Measurements from ENCODE around the gene CLEC16A. TPM values are rescaled to one million over a fixed set of nuclear protein-coding genes. Genes with fewer than 3 reads are reported as not detected.

Gene CLEC16A
- total RNA-seq, 1 donor from 2014 or later: 38.8 TPM

DNA sequence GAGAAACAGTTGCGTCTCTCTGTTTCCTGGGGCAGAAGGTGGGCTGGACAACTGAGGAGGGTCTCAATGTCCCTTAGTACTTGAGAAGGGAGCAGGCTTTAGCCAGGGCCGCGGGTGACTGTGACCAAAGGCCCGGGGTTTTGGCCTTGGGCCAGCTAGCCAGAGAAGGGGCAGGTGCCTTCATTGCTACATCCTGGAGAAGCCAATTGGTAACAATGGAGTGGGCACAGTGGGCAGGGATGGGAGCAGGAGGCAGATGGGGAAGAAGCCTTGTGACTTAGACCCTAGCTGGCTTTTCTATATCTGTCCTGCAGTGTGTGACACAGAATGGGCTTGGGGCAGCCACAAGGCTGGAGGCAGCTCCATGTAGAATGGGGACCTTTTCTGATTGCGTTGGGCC is 46.0 kb downstream of the CLEC16A start:
- no peak for DNase-seq (ENCODE audit: low spot score)

GRCh38 chr16:10992112-10992511 is 47.7 kb downstream of the CLEC16A start:
- no peak for DNase-seq (ENCODE audit: low spot score)

- no peak for DNase-seq (ENCODE audit: low spot score)
Measured at GRCh38 chr16:10992797-10993196, 48.4 kb downstream of the CLEC16A start.

- DNase-seq (ENCODE audit: low spot score): no peak
Measured at GRCh38 chr16:10993649-10994048, 49.3 kb downstream of the CLEC16A start.

DNA sequence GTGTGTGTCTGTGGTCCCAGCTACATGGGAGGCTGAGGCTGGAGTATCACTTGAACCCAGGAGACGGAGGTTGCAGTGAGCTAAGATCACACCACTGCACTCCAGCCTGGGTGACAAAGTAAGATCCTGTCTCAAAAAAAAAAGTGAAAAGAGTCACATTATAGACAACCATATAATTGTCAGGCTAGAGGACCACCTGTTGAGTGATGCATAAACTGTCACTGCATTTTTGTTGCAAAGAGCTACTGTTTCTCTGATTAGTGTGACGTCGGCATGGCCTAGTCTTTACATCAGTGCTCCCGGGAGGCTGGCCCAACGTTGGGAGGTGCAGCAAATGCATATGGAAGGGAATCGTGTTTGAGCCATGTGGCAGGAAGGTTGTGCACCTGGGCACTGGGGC is 50.2 kb downstream of the CLEC16A start:
- no peak for DNase-seq (ENCODE audit: low spot score)

DNA sequence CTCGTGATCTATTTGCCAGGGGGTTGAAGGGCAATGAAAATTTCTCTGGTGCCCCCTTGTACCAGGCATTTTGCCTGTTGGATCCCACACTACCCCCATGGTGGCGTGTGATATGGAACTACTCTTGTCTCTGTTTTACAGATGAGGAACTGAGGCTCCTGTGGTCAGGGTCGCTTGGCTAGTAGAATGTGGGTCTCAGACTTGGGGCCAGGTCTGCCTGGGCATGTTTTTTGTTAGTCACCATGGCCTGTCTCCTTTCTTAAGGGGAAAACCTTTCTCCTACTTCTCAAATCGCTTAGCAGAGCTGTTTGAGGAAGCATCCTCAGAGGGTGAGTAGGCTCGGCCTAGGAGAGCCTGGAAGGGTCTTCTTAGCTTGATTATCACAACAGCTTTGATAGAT is 51.2 kb downstream of the CLEC16A start:
- no peak for DNase-seq (ENCODE audit: low spot score)

DNA sequence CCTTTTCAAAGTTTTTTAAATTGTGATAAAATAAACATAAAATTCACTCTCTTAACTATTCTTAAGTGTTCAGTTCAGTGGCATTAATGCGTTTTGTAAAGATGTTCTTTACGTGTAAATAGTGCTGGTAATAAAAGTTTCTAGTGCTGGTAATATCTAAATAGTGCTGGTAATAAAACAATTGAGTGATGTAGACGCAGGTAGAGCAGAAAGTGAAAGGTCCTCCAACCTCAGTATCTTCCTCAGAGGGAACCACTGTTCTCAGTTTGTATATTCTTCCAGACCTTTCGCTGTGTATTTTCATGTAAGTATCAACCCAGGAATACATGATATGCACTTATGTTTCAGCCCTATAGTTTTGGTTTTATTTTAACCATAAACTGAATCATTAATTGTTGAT is 53.1 kb downstream of the CLEC16A start:
- DNase-seq (ENCODE audit: low spot score): no peak

GRCh38 chr16:10999300-10999699 is 54.9 kb downstream of the CLEC16A start:
- DNase-seq (ENCODE audit: low spot score): no peak

DNA sequence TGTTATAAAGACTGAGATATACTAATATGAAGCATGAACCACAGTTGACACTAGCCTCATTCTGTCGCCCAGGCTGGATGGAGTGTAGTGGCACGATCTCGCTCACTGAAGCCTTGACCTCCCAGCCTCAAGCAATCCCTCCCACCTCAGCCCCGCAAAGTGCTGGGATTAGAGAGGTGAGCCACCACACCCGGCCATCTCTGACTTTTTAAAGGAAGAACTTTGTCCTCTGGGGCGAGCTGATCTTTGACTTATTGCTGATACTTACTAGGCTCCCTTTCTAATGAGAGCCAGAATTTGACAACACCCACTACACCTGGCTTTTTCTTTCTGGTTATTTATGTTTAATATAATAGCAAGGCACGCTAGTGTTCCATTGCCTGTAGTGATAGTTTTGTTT is 57.2 kb downstream of the CLEC16A start:
- no peak for DNase-seq (ENCODE audit: low spot score)

DNA sequence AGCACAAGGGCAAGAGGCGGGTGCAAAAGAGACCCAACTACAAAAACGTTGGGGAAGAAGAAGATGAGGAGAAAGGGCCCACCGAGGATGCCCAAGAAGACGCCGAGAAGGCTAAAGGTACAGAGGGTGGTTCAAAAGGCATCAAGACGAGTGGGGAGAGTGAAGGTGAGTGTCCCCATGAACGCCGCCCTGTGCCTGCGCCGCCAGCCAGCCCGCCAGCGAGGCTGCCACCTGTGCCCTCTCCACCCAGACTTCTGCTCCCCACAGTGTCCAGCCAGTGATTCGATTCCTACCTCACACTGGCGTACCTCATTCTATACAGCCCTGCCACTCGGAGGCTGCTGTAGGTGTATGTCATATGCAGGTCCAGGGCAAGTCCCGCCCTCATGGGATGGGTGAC is 58.8 kb downstream of the CLEC16A start:
- DNase-seq (ENCODE audit: low spot score): no peak

DNA sequence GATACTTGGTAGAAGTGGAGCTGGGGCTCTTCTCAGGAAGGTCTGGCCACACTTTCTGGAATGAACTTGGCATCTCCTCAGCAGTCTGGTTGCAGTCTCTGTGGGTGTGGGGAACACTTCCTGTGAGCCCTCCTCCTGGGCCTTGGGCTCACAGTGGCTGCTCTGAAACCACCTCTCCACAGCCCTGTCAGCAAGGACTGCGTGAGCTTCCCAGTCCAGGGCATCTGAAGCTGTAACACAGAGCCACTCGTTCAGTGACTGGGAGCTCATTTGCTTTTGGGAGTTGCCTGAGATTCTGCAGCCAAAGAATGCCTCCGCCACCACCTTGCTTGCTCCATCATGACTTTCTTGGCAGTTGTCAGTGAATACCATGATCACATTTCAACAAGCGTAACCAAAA is 60.0 kb downstream of the CLEC16A start:
- DNase-seq (ENCODE audit: low spot score): no peak

- no peak for DNase-seq (ENCODE audit: low spot score)
Measured at GRCh38 chr16:11004973-11005610, 60.7 kb downstream of the CLEC16A start.

GRCh38 chr16:11005611-11005975 is 61.2 kb downstream of the CLEC16A start:
- no peak for DNase-seq (ENCODE audit: low spot score)

- DNase-seq (ENCODE audit: low spot score): no peak
Measured at GRCh38 chr16:11006656-11007055, 62.3 kb downstream of the CLEC16A start.

GRCh38 chr16:11007714-11008280 is 63.4 kb downstream of the CLEC16A start:
- no peak for DNase-seq (ENCODE audit: low spot score)

GRCh38 chr16:11009027-11009755 is 64.8 kb downstream of the CLEC16A start:
- DNase-seq (ENCODE audit: low spot score): no peak

GRCh38 chr16:11010575-11011221 is 66.3 kb downstream of the CLEC16A start:
- no peak for DNase-seq (ENCODE audit: low spot score)

- no peak for DNase-seq (ENCODE audit: low spot score)
Measured at GRCh38 chr16:11011326-11011725, 67.0 kb downstream of the CLEC16A start.

- DNase-seq (ENCODE audit: low spot score): no peak
Measured at GRCh38 chr16:11012841-11013240, 68.5 kb downstream of the CLEC16A start.

GRCh38 chr16:11014136-11014535 is 69.8 kb downstream of the CLEC16A start:
- DNase-seq (ENCODE audit: low spot score): no peak

- DNase-seq (ENCODE audit: low spot score): no peak
Measured at GRCh38 chr16:11015076-11015475, 70.7 kb downstream of the CLEC16A start.

DNA sequence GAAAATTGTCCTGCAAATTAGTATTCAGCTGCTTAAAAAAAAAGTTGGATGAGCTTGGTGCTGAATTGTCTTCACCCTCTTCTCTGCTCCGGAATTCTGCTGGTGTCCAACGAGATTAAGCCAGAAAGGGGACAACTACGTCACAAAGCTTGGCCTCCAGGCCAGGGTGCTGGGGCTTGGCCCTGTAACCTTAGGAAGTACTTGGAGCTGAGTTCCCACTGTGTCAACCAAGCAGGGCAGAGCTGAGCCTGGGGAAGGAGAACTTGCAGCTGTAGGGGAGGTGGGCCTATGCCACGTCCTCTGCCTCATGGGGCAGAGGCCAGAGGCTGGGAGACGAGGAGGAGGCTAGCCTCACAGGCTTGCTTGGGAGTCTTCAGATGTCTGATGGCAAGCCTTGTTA is 71.2 kb downstream of the CLEC16A start:
- DNase-seq (ENCODE audit: low spot score): no peak

GRCh38 chr16:11016524-11016988 is 72.2 kb downstream of the CLEC16A start:
- no peak for DNase-seq (ENCODE audit: low spot score)
